Motor neuron (in vitro differentiated cells): Measurements from ENCODE around the gene COPS8. TPM values are rescaled to one million over a fixed set of nuclear protein-coding genes. Genes with fewer than 3 reads are reported as not detected.

Experiments used
- ATAC-seq, 8 experiments: fragments of 200-7000 bp; cut with Tn5 transposase; replicated peaks in 6 of 8; 2 replicates each; pipeline ENCODE4 v1.8.0; 2021; ENCODE audit warnings: mild to moderate bottlenecking in 8 of 8, moderate library complexity in 8 of 8
- H3K27ac ChIP-seq, 2 donors: fragments of 250-450 bp; sonication (Bioruptor Pico); 2 replicates each; pipeline ENCODE4 v1.9.0; 2021; ENCODE audit warnings: antibody characterized with exemption in 2 of 2, mild to moderate bottlenecking in 2 of 2, moderate library complexity in 1 of 2
- H3K4me1 ChIP-seq, 2 donors: fragments of 250-450 bp; sonication (Bioruptor Pico); replicated peaks in 1 of 2; 2 replicates each; pipeline ENCODE4 v1.6.1; 2021; ENCODE audit warnings: antibody characterized with exemption in 2 of 2, mild to moderate bottlenecking in 2 of 2, moderate library complexity in 1 of 2
- H3K4me3 ChIP-seq, 5 donors: fragments of 250-450 bp; sonication (Bioruptor Pico); 2 replicates each; pipeline ENCODE4 v1.9.0; 2021; ENCODE audit warnings: antibody characterized with exemption in 5 of 5, mild to moderate bottlenecking in 5 of 5, moderate library complexity in 4 of 5
- WGBS, 10 experiments: fragments of 450-650 bp; shearing (Covaris generic); methylation state at CpG; one replicate each; pipeline ENCODE4 v1.0.0; 2022; 5-methylcytosine and 5-hydroxymethylcytosine counted together
- in situ Hi-C, 9 experiments: fragments of 400-800 bp; cut with MboI; loops; one replicate each; pipeline ENCODE4 v1.15.0; 2021; ENCODE audit warnings: low sequenced_read_pairs in 9 of 9, low pct_unique_long_range_greater_than_20kb in 2 of 9; ENCODE audit not compliant: unreplicated experiment in 9 of 9
- total RNA-seq, 8 experiments: library from RNA; unstranded; fragments of 300-600 nt; gene quantifications; 2 replicates each; pipeline versions ENCODE4 v1.2.3 to v1.2.4, GENCODE V29; 2022

The COPS8 gene
- total RNA-seq, 8 experiments from 2014 or later, result 52.3 to 122 (median 77.1) TPM

- no peak overlapping the region for H3K27ac ChIP-seq
- no peak for ATAC-seq
- no peaks in the 10 kb centered on the region for H3K4me1 ChIP-seq
- 80 to 100% (median 100%) methylated on average over 1 to 3 of the region's 3 CpGs; no CpG with 5 or more reads in 3 of the 10 experiments for WGBS, 10 experiments
- in situ Hi-C loops, result loop anchor here in 1 of 9 experiments (25.0 kb wide), 1 partner anchor 446 kb away; the partner anchor contains the start of gene PRLH
- H3K4me3 ChIP-seq, result no peak overlapping the region
Measured at GRCh38 chr2:237115870-237116269, 30.2 kb downstream of the COPS8 start.

GRCh38 chr2:237116431-237116830 lies 30.7 kb downstream of the COPS8 start:
- no peak overlapping the region for H3K4me3 ChIP-seq
- no peaks in the 10 kb centered on the region for H3K4me1 ChIP-seq
- 33 to 100% (median 88%) methylated on average over 1 to 2 of the region's 2 CpGs; no CpG with 5 or more reads in 2 of the 10 experiments for WGBS, 10 experiments
- H3K27ac ChIP-seq, result no peak overlapping the region
- in situ Hi-C loops, result loop anchor here in 1 of 9 experiments (25.0 kb wide), 1 partner anchor 446 kb away; the partner anchor contains the start of gene PRLH
- ATAC-seq, result no peak

GRCh38 chr2:237118025-237118424 lies 32.3 kb downstream of the COPS8 start:
- ATAC-seq, result peak in 3 of 8 experiments; percentile 31 to 67 (median 49)
- 0 to 100% (median 67%) methylated on average over 1 of the region's 1 CpG; no CpG with 5 or more reads in 1 of the 10 experiments for WGBS, 10 experiments
- in situ Hi-C loops, result loop anchor here in 1 of 9 experiments (25.0 kb wide), 1 partner anchor 444 kb away; the partner anchor contains the start of gene PRLH
- H3K4me1 ChIP-seq, result no peaks in the 10 kb centered on the region
- H3K27ac ChIP-seq, result no peak overlapping the region
- no peak overlapping the region for H3K4me3 ChIP-seq

- H3K27ac ChIP-seq, result no peak overlapping the region
- peak in 1 of 8 experiments; percentile 33 for ATAC-seq
- WGBS, 10 experiments, result 13 to 95% (median 77%) methylated on average over 3 to 6 of the region's 6 CpGs; no CpG with 5 or more reads in 3 of the 10 experiments
- H3K4me1 ChIP-seq, result no peaks in the 10 kb centered on the region
- in situ Hi-C loops, result loop anchor here in 1 of 9 experiments (25.0 kb wide), 1 partner anchor 444 kb away; the partner anchor contains the start of gene PRLH
- no peak overlapping the region for H3K4me3 ChIP-seq
Measured at GRCh38 chr2:237118561-237119155, 33.0 kb downstream of the COPS8 start.

GRCh38 chr2:237120916-237121315 lies 35.2 kb downstream of the COPS8 start:
- Histone ChIP-seq H3K27ac (no peak overlapping the region), H3K4me3 (no peak overlapping the region), H3K4me1 (no peaks in the 10 kb centered on the region)
- in situ Hi-C loops, result loop anchor here in 1 of 9 experiments (25.0 kb wide), 1 partner anchor 441 kb away; the partner anchor contains the start of gene PRLH
- 0 to 100% (median 55%) methylated on average over 1 to 4 of the region's 4 CpGs for WGBS, 10 experiments
- no peak for ATAC-seq

- Histone ChIP-seq H3K4me3 (no peak overlapping the region), H3K27ac (no peak overlapping the region), H3K4me1 (no peaks in the 10 kb centered on the region)
- in situ Hi-C loops, result loop anchor here in 1 of 9 experiments (25.0 kb wide), 1 partner anchor 441 kb away; the partner anchor contains the start of gene PRLH
- WGBS, 10 experiments, result 14 to 83% (median 63%) methylated on average over 1 of the region's 1 CpG; no CpG with 5 or more reads in 3 of the 10 experiments
- no peak for ATAC-seq
Measured at GRCh38 chr2:237121321-237121720, 35.6 kb downstream of the COPS8 start.

GRCh38 chr2:237122214-237122666 lies 36.6 kb downstream of the COPS8 start:
- in situ Hi-C loops, result loop anchor here in 1 of 9 experiments (25.0 kb wide), 1 partner anchor 440 kb away; the partner anchor contains the start of gene PRLH
- no peak overlapping the region for H3K4me3 ChIP-seq
- ATAC-seq, result peak in 6 of 8 experiments; percentile 16 to 96 (median 62)
- no peaks in the 10 kb centered on the region for H3K4me1 ChIP-seq
- 62 to 100% (median 80%) methylated on average over 1 to 8 of the region's 8 CpGs; no CpG with 5 or more reads in 1 of the 10 experiments for WGBS, 10 experiments
- no peak overlapping the region for H3K27ac ChIP-seq

GRCh38 chr2:237124820-237125219 lies 39.1 kb downstream of the COPS8 start:
- H3K27ac ChIP-seq, result no peak overlapping the region
- no peak overlapping the region for H3K4me3 ChIP-seq
- in situ Hi-C loops, result loop anchor here in 1 of 9 experiments (25.0 kb wide), 1 partner anchor 437 kb away; the partner anchor contains the start of gene PRLH
- H3K4me1 ChIP-seq, result peaks cover 5 to 10% of the 10 kb centered on the region in 2 donors
- 87 to 92% (median 89%) methylated on average over 3 to 5 of the region's 7 CpGs; no CpG with 5 or more reads in 6 of the 10 experiments for WGBS, 10 experiments
- no peak for ATAC-seq

GRCh38 chr2:237125967-237126366 lies 40.3 kb downstream of the COPS8 start:
- Histone ChIP-seq H3K4me3 (no peak overlapping the region), H3K4me1 (peaks cover 5 to 10% of the 10 kb centered on the region in 2 donors), H3K27ac (no peak overlapping the region)
- ATAC-seq, result no peak
- in situ Hi-C loops, result no loop called here
- 73 to 100% (median 83%) methylated on average over 1 to 6 of the region's 6 CpGs; no CpG with 5 or more reads in 3 of the 10 experiments for WGBS, 10 experiments

- in situ Hi-C loops, result no loop called here
- Histone ChIP-seq H3K4me3 (no peak overlapping the region), H3K4me1 (peaks cover 5 to 10% of the 10 kb centered on the region in 2 donors), H3K27ac (no peak overlapping the region)
- peak in 2 of 8 experiments; percentile 4 for ATAC-seq
- WGBS, 10 experiments, result 16 to 100% (median 63%) methylated on average over 1 to 9 of the region's 13 CpGs; no CpG with 5 or more reads in 1 of the 10 experiments
Measured at GRCh38 chr2:237126519-237127174, 41.0 kb downstream of the COPS8 start.

- Histone ChIP-seq H3K4me1 (peaks cover 5 to 10% of the 10 kb centered on the region in 2 donors), H3K27ac (peak overlapping the region in 1 of 2 donors; percentile 59), H3K4me3 (no peak overlapping the region)
- ATAC-seq, result peak; percentile 97 to 100 (median 98)
- WGBS, 10 experiments, result 0 to 80% (median 28%) methylated on average over 1 to 3 of the region's 11 CpGs; no CpG with 5 or more reads in 5 of the 10 experiments
- in situ Hi-C loops, result no loop called here
Measured at GRCh38 chr2:237128026-237128703, 42.5 kb downstream of the COPS8 start.

GRCh38 chr2:237128845-237129592 lies 43.3 kb downstream of the COPS8 start:
- in situ Hi-C loops, result no loop called here
- Histone ChIP-seq H3K4me1 (peaks cover 5 to 10% of the 10 kb centered on the region in 2 donors), H3K27ac (no peak overlapping the region), H3K4me3 (no peak overlapping the region)
- no peak for ATAC-seq
- WGBS, 10 experiments, result 40 to 100% (median 97%) methylated on average over 2 to 9 of the region's 10 CpGs; no CpG with 5 or more reads in 2 of the 10 experiments
